ENCODE measurements around the gene GRHL3. TPM values are rescaled to one million over a fixed set of nuclear protein-coding genes. Genes with fewer than 3 reads are reported as not detected.
A peak's percentile ranks its signal among the peaks of the same experiment; 100 is the strongest.

Gene GRHL3
- total and polyA plus RNA-seq, 12 donors: 0.03 TPM; not detected in 11

DNA sequence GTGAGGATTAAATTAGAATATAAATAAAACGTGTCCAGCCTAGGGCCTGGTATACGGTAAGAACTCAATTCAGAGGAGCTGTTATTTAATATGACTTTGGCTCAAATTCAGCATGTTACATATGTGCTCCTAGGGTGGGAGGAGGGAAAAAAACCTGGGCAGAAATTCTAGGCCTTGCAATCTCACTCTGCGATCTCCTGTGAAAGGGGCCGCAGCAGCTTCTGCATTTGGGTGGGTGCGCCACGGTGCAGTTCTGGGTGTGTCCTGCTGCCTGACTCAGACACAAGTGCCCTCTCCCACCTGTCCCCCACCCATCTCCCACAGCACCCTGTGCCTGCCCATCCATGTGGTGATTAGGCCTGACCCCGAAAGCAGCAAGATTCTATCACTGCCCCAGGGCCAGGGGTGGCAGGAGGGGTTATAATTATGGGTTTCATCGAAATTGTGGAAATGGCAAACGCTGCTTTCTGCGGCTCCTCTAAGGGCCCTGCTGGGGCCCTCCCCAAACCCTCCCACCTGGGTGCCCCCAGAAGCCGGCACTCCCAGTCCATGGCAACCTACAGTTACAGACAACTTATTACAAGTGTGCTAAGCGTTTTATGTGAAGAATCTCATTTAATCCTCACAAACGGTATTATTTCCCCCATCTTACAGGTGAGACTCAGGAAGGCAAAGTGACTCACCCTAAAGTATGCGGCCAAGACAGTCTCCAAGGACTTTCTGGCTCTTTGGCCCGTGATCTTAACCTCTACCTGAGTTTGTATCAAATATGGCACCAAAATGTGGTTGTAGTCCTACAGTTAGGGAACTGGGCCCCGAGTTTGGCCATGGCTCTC is 25.5 kb upstream of the GRHL3 start:
- Histone ChIP-seq H3K9me3 (no peaks in the 10 kb centered on the region), H3K4me3 (no peak overlapping the region), H3K27ac (peak overlapping the region in 1 of 10 donors; percentile 10), H3K36me3 (no peaks in the 10 kb centered on the region), H3K4me1 (peaks cover 0 to 29% (median 11%) of the 10 kb centered on the region in 9 donors), H3K27me3 (peaks cover 0 to 13% (median 0%) of the 10 kb centered on the region in 7 donors)
- TF ChIP-seq, protein P1, sequence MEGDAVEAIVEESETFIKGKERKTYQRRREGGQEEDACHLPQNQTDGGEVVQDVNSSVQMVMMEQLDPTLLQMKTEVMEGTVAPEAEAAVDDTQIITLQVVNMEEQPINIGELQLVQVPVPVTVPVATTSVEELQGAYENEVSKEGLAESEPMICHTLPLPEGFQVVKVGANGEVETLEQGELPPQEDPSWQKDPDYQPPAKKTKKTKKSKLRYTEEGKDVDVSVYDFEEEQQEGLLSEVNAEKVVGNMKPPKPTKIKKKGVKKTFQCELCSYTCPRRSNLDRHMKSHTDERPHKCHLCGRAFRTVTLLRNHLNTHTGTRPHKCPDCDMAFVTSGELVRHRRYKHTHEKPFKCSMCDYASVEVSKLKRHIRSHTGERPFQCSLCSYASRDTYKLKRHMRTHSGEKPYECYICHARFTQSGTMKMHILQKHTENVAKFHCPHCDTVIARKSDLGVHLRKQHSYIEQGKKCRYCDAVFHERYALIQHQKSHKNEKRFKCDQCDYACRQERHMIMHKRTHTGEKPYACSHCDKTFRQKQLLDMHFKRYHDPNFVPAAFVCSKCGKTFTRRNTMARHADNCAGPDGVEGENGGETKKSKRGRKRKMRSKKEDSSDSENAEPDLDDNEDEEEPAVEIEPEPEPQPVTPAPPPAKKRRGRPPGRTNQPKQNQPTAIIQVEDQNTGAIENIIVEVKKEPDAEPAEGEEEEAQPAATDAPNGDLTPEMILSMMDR (IDR thresholded peaks at IDR 0.05): no peak
- whole genome bisulfite sequencing, 2 donors: 91 to 92% methylated on average over 16 of the region's 16 CpGs
- DNase-seq (no peak), ATAC-seq (no peak)
- intact Hi-C loops (cut with DNase I): loop anchor here in 1 of 10 donors (10.0 kb wide), 1 partner anchor 89 kb away; no protein-coding TSS in a partner anchor

DNA sequence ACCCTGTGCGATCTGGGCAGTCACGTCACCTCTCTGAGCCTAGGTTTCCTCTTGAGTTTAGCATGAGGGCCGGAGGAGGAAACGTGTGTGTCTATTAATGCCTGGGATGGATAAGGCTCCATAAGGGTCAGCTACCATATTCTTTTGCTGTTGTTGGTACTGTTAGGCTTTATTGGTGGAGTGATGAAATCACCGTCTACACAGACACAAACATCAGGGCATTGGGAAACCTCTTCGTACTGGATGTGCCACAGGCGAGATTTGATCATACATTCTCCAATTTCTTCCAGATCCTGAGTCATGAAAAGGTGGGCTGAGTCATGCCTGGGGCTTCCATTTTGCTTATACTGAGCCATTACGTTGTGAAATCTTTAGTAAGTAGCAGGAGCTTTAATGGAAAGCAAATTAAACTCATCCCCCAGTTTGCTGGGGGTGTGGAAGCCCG is 24.9 kb upstream of the GRHL3 start:
- H3K27ac ChIP-seq: peak overlapping the region in 1 of 10 donors; percentile 10
- ATAC-seq (peak in 1 of 8 donors; percentile 21), DNase-seq (no peak)
- WGBS, 2 donors: 80 to 83% methylated on average over 9 of the region's 9 CpGs
- TF ChIP-seq, protein P1 (IDR thresholded peaks at IDR 0.05): no peak
- H3K27me3 ChIP-seq: peaks cover 0 to 13% (median 0%) of the 10 kb centered on the region in 7 donors
- H3K4me1 ChIP-seq: peaks cover 0 to 23% (median 9%) of the 10 kb centered on the region in 9 donors
- H3K4me3 ChIP-seq: no peak overlapping the region
- H3K36me3 ChIP-seq: no peaks in the 10 kb centered on the region
- intact Hi-C loops (cut with DNase I): loop anchor here in 1 of 10 donors (10.0 kb wide), 1 partner anchor 89 kb away; no protein-coding TSS in a partner anchor
- H3K9me3 ChIP-seq: no peaks in the 10 kb centered on the region

DNA sequence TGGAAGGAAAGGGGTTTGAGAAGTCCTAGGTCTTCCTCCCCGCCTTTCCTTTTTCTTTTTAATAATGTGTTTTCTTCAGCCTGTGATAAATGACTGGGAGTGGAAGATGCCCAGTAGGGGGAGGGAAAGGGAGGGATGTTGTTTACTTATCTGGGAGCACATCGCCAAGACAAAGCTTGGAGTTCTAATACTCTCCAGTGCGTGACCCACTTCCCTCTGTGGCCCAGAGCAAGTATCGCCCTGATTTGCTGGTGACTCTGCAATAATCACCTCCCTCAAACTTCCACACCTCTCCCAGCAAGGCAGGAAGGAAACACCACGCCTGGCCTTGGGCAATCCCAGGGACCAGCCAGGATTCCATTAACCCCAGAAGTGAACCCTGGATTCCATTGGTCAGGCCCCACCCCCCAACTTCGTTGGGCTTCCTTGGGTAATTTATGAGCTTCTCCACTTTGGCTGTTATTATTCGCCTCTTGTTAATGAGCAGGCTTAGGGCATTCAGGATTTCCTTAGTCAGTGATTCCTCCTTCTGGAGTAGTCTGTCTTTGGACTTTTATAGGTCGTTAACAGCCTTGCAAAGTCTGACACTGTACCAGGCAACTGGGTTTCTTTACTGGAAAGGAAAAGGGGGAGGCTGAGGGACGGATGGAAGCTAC is 24.3 kb upstream of the GRHL3 start:
- no peaks in the 10 kb centered on the region for H3K9me3 ChIP-seq
- H3K4me1 ChIP-seq: peaks cover 0 to 17% (median 3%) of the 10 kb centered on the region in 9 donors
- peaks cover 0 to 16% (median 0%) of the 10 kb centered on the region in 7 donors for H3K27me3 ChIP-seq
- H3K36me3 ChIP-seq: no peaks in the 10 kb centered on the region
- 56 to 63% methylated on average over 9 of the region's 9 CpGs for WGBS, 2 donors
- H3K27ac ChIP-seq: peak overlapping the region in 1 of 10 donors; percentile 10
- ATAC-seq (peak in 7 of 8 donors; percentile 12 to 73 (median 44)), DNase-seq (peak in 1 of 2 donors; percentile 8)
- intact Hi-C loops (cut with DNase I): loop anchor here in 1 of 10 donors (10.0 kb wide), 1 partner anchor 90 kb away; no protein-coding TSS in a partner anchor
- TF ChIP-seq, protein P1 (IDR thresholded peaks at IDR 0.05): no peak
- H3K4me3 ChIP-seq: no peak overlapping the region

DNA sequence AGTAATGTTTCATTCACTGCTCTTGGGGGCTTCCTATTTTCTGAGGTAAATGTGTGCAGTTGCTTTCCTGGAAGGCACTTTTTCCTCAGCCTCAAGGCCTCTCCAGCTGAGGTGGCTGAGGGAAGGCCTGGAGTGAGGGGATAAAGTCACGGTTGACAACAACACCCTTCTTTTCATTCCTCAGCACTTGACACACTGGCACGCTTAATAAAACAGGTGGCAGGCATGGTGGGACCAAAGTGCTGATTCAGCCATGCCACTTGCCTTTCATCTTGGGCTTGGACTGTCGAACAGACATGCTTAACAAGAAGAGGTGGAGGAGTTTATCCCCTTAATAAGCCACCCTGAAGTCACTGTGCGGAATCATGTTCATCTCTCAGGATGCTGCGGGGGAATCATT is 23.6 kb upstream of the GRHL3 start:
- 94 to 95% methylated on average over 5 of the region's 5 CpGs for WGBS, 2 donors
- Histone ChIP-seq H3K4me3 (no peak overlapping the region), H3K4me1 (peaks cover 0 to 10% (median 0%) of the 10 kb centered on the region in 9 donors), H3K27me3 (peaks cover 0 to 16% (median 4%) of the 10 kb centered on the region in 7 donors), H3K9me3 (no peaks in the 10 kb centered on the region), H3K27ac (no peak overlapping the region), H3K36me3 (no peaks in the 10 kb centered on the region)
- DNase-seq (no peak), ATAC-seq (no peak)
- TF ChIP-seq, protein P1 (IDR thresholded peaks at IDR 0.05): no peak
- intact Hi-C loops (cut with DNase I): loop anchor here in 1 of 10 donors (10.0 kb wide), 1 partner anchor 91 kb away; no protein-coding TSS in a partner anchor

Data from heart right ventricle (tissue), 16 donors.